HG03460 (cell line): ENCODE measurements around the gene ADAMTS12.

ENCODE experiments used
- ATAC-seq: cut with Tn5 transposase; IDR thresholded peaks from one replicate; pipeline ENCODE4 v1.9.1; 2021; ENCODE audit not compliant: unreplicated experiment

The ADAMTS12 gene

GRCh38 chr5:33491941-33492340, 399.8 kb downstream of the ADAMTS12 start:
- ATAC-seq = no peak

- ATAC-seq = no peak
Observed at GRCh38 chr5:33490071-33490665, 401.6 kb downstream of the ADAMTS12 start.

- ATAC-seq = no peak
Observed at GRCh38 chr5:33489481-33490067, 402.2 kb downstream of the ADAMTS12 start.

GRCh38 chr5:33488558-33489355, 403.0 kb downstream of the ADAMTS12 start:
- ATAC-seq = no peak

GRCh38 chr5:33487236-33487635, 404.6 kb downstream of the ADAMTS12 start:
- no peak for ATAC-seq

GRCh38 chr5:33482335-33482734, 409.5 kb downstream of the ADAMTS12 start:
- no peak for ATAC-seq

- no peak for ATAC-seq
Observed at GRCh38 chr5:33480876-33481275, 410.9 kb downstream of the ADAMTS12 start.

GRCh38 chr5:33479311-33479710, 412.5 kb downstream of the ADAMTS12 start:
- ATAC-seq = no peak

GRCh38 chr5:33477816-33478215, 414.0 kb downstream of the ADAMTS12 start:
- no peak for ATAC-seq

GRCh38 chr5:33476992-33477391, 414.8 kb downstream of the ADAMTS12 start:
- ATAC-seq = no peak

GRCh38 chr5:33475706-33476105, 416.1 kb downstream of the ADAMTS12 start:
- no peak for ATAC-seq

- no peak for ATAC-seq
Observed at GRCh38 chr5:33474931-33475499, 416.8 kb downstream of the ADAMTS12 start.

- no peak for ATAC-seq
Observed at GRCh38 chr5:33474004-33474403, 417.8 kb downstream of the ADAMTS12 start.
